Mucosa of descending colon (tissue), 3 donors: Measurements from ENCODE around the gene INPP4B. TPM values are rescaled to one million over a fixed set of nuclear protein-coding genes. Genes with fewer than 3 reads are reported as not detected.

ENCODE experiments used
- ATAC-seq: fragments of 200-7000 bp; cut with Tn5 transposase; one replicate; pipeline ENCODE4 v1.9.1; 2020; ENCODE audit warnings: mild to moderate bottlenecking, moderate library complexity
- DNase-seq, 3 donors: peaks; one replicate each; pipeline ENCODE4 v3.0.0-alpha.2; 2020
- H3K36me3 ChIP-seq: fragments of 200-600 bp; one replicate; pipeline ENCODE4 v1.8.0; 2021; ENCODE audit warnings: low read depth, mild to moderate bottlenecking
- H3K4me1 ChIP-seq: fragments of 200-600 bp; one replicate; pipeline ENCODE4 v1.8.0; 2021; ENCODE audit warnings: low read depth, mild to moderate bottlenecking
- H3K4me3 ChIP-seq: fragments of 200-600 bp; one replicate; pipeline ENCODE4 v1.8.0; 2021; ENCODE audit warnings: mild to moderate bottlenecking
- H3K9me3 ChIP-seq: fragments of 200-600 bp; one replicate; pipeline ENCODE4 v1.8.0; 2021; ENCODE audit warnings: mild to moderate bottlenecking
- CTCF ChIP-seq: fragments of 200-600 bp; IDR thresholded peaks from one replicate; pipeline ENCODE4 v1.8.0; 2022; ENCODE audit warnings: antibody characterized with exemption, mild to moderate bottlenecking
- intact Hi-C, 2 donors: fragments of 100-400 bp; cut with DNase I in 1 of 2; cut with micrococcal nuclease in 1 of 2; formaldehyde crosslinking; loops; one replicate each; pipeline versions ENCODE4 v1.11.0 to v1.11.1; 2022; cut with DNase I, micrococcal nuclease
- total RNA-seq, 3 donors: library from RNA; stranded (reverse); fragmentation: NEBNext Ultra II Directional in 2 of 3; extraction: Animal tissue kit (Norgen Biotek cat#: 25700) in 2 of 3; gene quantifications; one replicate each; pipeline versions ENCODE4 v1.2.1 to v1.2.4, GENCODE V29; 2021 to 2023
- donor health status: DM: no; HTN: no; CAD: no; lungs with moderate emphysema.
- donor health status: DM: no; HTN: no; CAD: no.
- donor health status: DM: no; HTN: yes; CAD: no.

Gene INPP4B
- total RNA-seq, 3 donors from 2014 or later: 22.2 to 27.3 (median 24.1) TPM

- Histone ChIP-seq H3K36me3 (no peaks in the 10 kb centered on the region), H3K4me3 (no peak overlapping the region), H3K9me3 (no peaks in the 10 kb centered on the region), H3K4me1 (no peaks in the 10 kb centered on the region)
- intact Hi-C loops: no loop called here
- DNase-seq (no peak), ATAC-seq (no peak)
- TF ChIP-seq CTCF: no peak
Observed at GRCh38 chr4:142242156-142242555, 603.9 kb downstream of the INPP4B start.

- Histone ChIP-seq H3K9me3 (no peaks in the 10 kb centered on the region), H3K4me1 (no peaks in the 10 kb centered on the region), H3K4me3 (no peak overlapping the region), H3K36me3 (no peaks in the 10 kb centered on the region)
- intact Hi-C loops: no loop called here
- no peak for ATAC-seq
- TF ChIP-seq CTCF: no peak
- no peak for DNase-seq
Observed at GRCh38 chr4:142238589-142238988, 607.5 kb downstream of the INPP4B start.

GRCh38 chr4:142236268-142236667 is 609.8 kb downstream of the INPP4B start:
- ATAC-seq: no peak
- Histone ChIP-seq H3K36me3 (no peaks in the 10 kb centered on the region), H3K9me3 (no peaks in the 10 kb centered on the region), H3K4me3 (no peak overlapping the region), H3K4me1 (no peaks in the 10 kb centered on the region)
- intact Hi-C loops: no loop called here
- no peak for DNase-seq
- TF ChIP-seq CTCF: no peak

- H3K4me1 ChIP-seq: no peaks in the 10 kb centered on the region
- H3K9me3 ChIP-seq: no peaks in the 10 kb centered on the region
- ATAC-seq (no peak), DNase-seq (no peak)
- intact Hi-C loops: no loop called here
- no peak overlapping the region for H3K4me3 ChIP-seq
- H3K36me3 ChIP-seq: no peaks in the 10 kb centered on the region
- no peak for TF ChIP-seq CTCF
Observed at GRCh38 chr4:142231787-142232186, 614.3 kb downstream of the INPP4B start.

- no peak overlapping the region for H3K4me3 ChIP-seq
- no peak for ATAC-seq
- no peaks in the 10 kb centered on the region for H3K4me1 ChIP-seq
- TF ChIP-seq CTCF: no peak
- H3K36me3 ChIP-seq: no peaks in the 10 kb centered on the region
- intact Hi-C loops: no loop called here
- no peaks in the 10 kb centered on the region for H3K9me3 ChIP-seq
- DNase-seq: no peak
Observed at GRCh38 chr4:142230991-142231390, 615.1 kb downstream of the INPP4B start.

- Histone ChIP-seq H3K4me3 (no peak overlapping the region), H3K4me1 (no peaks in the 10 kb centered on the region), H3K9me3 (no peaks in the 10 kb centered on the region), H3K36me3 (no peaks in the 10 kb centered on the region)
- intact Hi-C loops: loop anchor here in 1 of 2 donors (10.0 kb wide), 1 partner anchor 49 kb away; no protein-coding TSS in a partner anchor
- ATAC-seq: peak; percentile 72
- no peak for TF ChIP-seq CTCF
- DNase-seq: no peak
Observed at GRCh38 chr4:142226014-142226413, 620.1 kb downstream of the INPP4B start.
